ENCODE results near the gene MARVELD3. TPM values are rescaled to one million over a fixed set of nuclear protein-coding genes. Genes with fewer than 3 reads are reported as not detected.

The MARVELD3 gene
- total RNA-seq, 1 experiment from 2014 or later: 27.0 TPM

- peaks cover 3% of the 10 kb centered on the region; the same call in 1 of the 2 replicates for H3K4me1 ChIP-seq (ENCODE audit: insufficient read depth, low read length)
- DNase-seq: no peak
- H2BK20ac ChIP-seq (ENCODE audit: low read depth, low read length, poor library complexity, severe bottlenecking): no peak overlapping the region
- Mint-ChIP-seq H3K9me3 (no peaks in the 10 kb centered on the region), H3K27ac (peak overlapping the region; percentile 46 to 89 (median 71); a peak in 6 of 7 replicates), H3K27me3 (ENCODE audit: low read depth) (no peaks in the 10 kb centered on the region; the same call in 1 of the 2 replicates), H3K36me3 (ENCODE audit: insufficient read depth in 1 of 3, low read depth in 3 of 3) (peaks cover 10 to 47% (median 45%) of the 10 kb centered on the region in 3 experiments; a peak in 6 of 7 replicates), H3K4me3 (no peak overlapping the region; a peak in 1 of 5 replicates), H3K4me1 (peaks cover 16% of the 10 kb centered on the region in 2 experiments)
- no peak overlapping the region for H3K18ac ChIP-seq (ENCODE audit: insufficient read length, low read depth, low read length)
- H3K14ac ChIP-seq (ENCODE audit: insufficient read depth, low read length): no peak overlapping the region
- H4K5ac ChIP-seq (ENCODE audit: insufficient read length, low read depth, low read length): no peak overlapping the region
- H2BK120ac ChIP-seq (ENCODE audit: low read depth, low read length, poor library complexity, severe bottlenecking): no peak overlapping the region
- no peak overlapping the region for H4K8ac ChIP-seq (replicated peaks; ENCODE audit: insufficient read length, low read depth, low read length)
- no peak overlapping the region for H3K56ac ChIP-seq (ENCODE audit: insufficient read length, low read depth, low read length)
- no peak overlapping the region for H2BK15ac ChIP-seq (ENCODE audit: low read depth, low read length)
- H3K9me3 ChIP-seq (ENCODE audit: control insufficient read depth, low read depth, low read length): no peaks in the 10 kb centered on the region
- no peak overlapping the region for H2BK12ac ChIP-seq (ENCODE audit: insufficient read length, low read depth, low read length)
- H3K79me1 ChIP-seq (ENCODE audit: insufficient read depth, low read depth, low read length, poor library complexity, severe bottlenecking): no peaks in the 10 kb centered on the region
- no peak overlapping the region for H3K9ac ChIP-seq (ENCODE audit: extremely low read depth, insufficient read length, low read length)
- no peak overlapping the region for H3K4me2 ChIP-seq (ENCODE audit: insufficient read depth, insufficient read length, low read length)
- H2BK5ac ChIP-seq (ENCODE audit: insufficient read length, low read length): no peak overlapping the region
- no peak overlapping the region for H3K27ac ChIP-seq (ENCODE audit: insufficient read length, low read depth, low read length)
- no peak overlapping the region for H2AK5ac ChIP-seq (ENCODE audit: insufficient read length, low read length)
- no peaks in the 10 kb centered on the region for H3K27me3 ChIP-seq (ENCODE audit: insufficient read depth, low read length)
- H4K20me1 ChIP-seq (ENCODE audit: control insufficient read depth, insufficient read depth, insufficient read length): no peaks in the 10 kb centered on the region
- TF ChIP-seq, protein P1, sequence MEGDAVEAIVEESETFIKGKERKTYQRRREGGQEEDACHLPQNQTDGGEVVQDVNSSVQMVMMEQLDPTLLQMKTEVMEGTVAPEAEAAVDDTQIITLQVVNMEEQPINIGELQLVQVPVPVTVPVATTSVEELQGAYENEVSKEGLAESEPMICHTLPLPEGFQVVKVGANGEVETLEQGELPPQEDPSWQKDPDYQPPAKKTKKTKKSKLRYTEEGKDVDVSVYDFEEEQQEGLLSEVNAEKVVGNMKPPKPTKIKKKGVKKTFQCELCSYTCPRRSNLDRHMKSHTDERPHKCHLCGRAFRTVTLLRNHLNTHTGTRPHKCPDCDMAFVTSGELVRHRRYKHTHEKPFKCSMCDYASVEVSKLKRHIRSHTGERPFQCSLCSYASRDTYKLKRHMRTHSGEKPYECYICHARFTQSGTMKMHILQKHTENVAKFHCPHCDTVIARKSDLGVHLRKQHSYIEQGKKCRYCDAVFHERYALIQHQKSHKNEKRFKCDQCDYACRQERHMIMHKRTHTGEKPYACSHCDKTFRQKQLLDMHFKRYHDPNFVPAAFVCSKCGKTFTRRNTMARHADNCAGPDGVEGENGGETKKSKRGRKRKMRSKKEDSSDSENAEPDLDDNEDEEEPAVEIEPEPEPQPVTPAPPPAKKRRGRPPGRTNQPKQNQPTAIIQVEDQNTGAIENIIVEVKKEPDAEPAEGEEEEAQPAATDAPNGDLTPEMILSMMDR (conservative IDR thresholded peaks at IDR 0.05): no peak
- no peak overlapping the region for H3K4ac ChIP-seq (ENCODE audit: low read depth, low read length)
- no peak overlapping the region for H4K91ac ChIP-seq (ENCODE audit: insufficient read length, low read depth, low read length)
- no CpG with 5 or more reads among the region's 11 CpGs for WGBS (ENCODE audit: extremely low coverage, insufficient read length, low lambda C conversion rate)
- H3K23ac ChIP-seq (ENCODE audit: insufficient read length, low read depth, low read length): no peak overlapping the region
- no peak overlapping the region for H3T11ph ChIP-seq (ENCODE audit: low read length)
- no peak overlapping the region for H2AFZ ChIP-seq (ENCODE audit: low read length)
- H3K79me2 ChIP-seq (ENCODE audit: insufficient read depth, low read length): no peaks in the 10 kb centered on the region
- no peaks in the 10 kb centered on the region for H3K23me2 ChIP-seq (ENCODE audit: insufficient read length, low read depth, low read length, poor library complexity, severe bottlenecking)
Measured at GRCh38 chr16:71629278-71630016, 3.5 kb downstream of the MARVELD3 start.

Data from H9 (cell line).